Right lobe of liver (tissue), 4 donors: ENCODE measurements around the gene WIPF2.

Source experiments
- POLR2A ChIP-seq: fragments of 450-650 bp; IDR thresholded peaks from one replicate; pipeline ENCODE4 v1.6.1; 2017; ENCODE audit warnings: antibody characterized with exemption, mild to moderate bottlenecking
- TF ChIP-seq, protein P1 (sequence below), 4 donors: fragments of 200-600 bp in 3 of 4; fragments of 450-650 bp in 1 of 4; IDR thresholded peaks; one replicate each; pipeline versions ENCODE4 v1.5.1 to v1.8.0; 2016 to 2022; ENCODE audit warnings: antibody characterized with exemption in 4 of 4, mild to moderate bottlenecking in 2 of 4
- donor health status: DM: no; HTN: no; CAD: no.
- donor health status: DM: no; HTN: no; CAD: no.
- donor health status: DM: no; HTN: yes; CAD: no.

DNA sequence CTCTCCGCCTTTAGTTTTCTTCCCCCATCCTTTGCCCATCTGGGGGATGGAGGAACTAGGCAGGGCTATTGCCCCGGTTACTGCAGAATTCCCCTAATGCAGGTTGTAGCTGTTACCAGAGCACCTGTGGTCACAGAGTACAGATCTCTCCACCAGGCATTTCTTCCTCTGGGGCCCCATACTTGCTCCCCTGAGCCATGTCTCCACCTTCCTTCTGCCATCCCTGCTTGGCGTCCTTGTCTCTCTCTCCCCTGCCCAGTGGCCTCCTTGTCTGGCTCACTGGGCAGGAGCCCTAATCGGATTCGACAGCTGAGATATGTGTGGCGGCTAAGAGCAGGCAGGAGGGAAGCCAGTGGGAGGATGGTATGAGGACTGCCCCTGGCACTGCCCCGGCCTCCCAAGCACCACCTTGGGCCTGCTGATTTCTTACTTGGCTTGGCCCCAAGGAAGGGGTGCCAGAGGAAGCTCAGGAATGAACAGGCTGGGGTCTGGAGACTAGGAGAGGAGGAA lies 91.8 kb downstream of the WIPF2 start:
- TF ChIP-seq POLR2A = no peak
- TF ChIP-seq, protein P1, sequence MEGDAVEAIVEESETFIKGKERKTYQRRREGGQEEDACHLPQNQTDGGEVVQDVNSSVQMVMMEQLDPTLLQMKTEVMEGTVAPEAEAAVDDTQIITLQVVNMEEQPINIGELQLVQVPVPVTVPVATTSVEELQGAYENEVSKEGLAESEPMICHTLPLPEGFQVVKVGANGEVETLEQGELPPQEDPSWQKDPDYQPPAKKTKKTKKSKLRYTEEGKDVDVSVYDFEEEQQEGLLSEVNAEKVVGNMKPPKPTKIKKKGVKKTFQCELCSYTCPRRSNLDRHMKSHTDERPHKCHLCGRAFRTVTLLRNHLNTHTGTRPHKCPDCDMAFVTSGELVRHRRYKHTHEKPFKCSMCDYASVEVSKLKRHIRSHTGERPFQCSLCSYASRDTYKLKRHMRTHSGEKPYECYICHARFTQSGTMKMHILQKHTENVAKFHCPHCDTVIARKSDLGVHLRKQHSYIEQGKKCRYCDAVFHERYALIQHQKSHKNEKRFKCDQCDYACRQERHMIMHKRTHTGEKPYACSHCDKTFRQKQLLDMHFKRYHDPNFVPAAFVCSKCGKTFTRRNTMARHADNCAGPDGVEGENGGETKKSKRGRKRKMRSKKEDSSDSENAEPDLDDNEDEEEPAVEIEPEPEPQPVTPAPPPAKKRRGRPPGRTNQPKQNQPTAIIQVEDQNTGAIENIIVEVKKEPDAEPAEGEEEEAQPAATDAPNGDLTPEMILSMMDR (IDR thresholded peaks at IDR 0.05) = no peak
